ENCODE results near the gene CORO2A. TPM values are rescaled to one million over a fixed set of nuclear protein-coding genes. Genes with fewer than 3 reads are reported as not detected.
"Not testable (repeated sequence)": the region's sequence is repeated elsewhere in the genome, so short reads cannot be mapped to it uniquely, and the experiment has no call there.

CORO2A gene
- total RNA-seq, 4 donors from 2014 or later, result 1.1 to 3.5 (median 2.1) TPM

GRCh38 chr9:98130576-98131228 lies 61.7 kb downstream of the CORO2A start:
- 90 to 91% methylated on average over 11 to 13 of the region's 13 CpGs for WGBS, 2 donors
- Histone ChIP-seq H3K4me3 (replicated peaks in 1 of 3) (no peak overlapping the region), H3K9me3 (no peaks in the 10 kb centered on the region), H3K36me3 (no peaks in the 10 kb centered on the region), H3K4me1 (no peaks in the 10 kb centered on the region), H3K27ac (no peak overlapping the region), H3K27me3 (no peaks in the 10 kb centered on the region)
- no peak for DNase-seq
- no peak for TF ChIP-seq CTCF (IDR thresholded peaks at IDR 0.05)
- intact Hi-C loops (cut with DNase I), result no loop called here

- not testable (repeated sequence) for DNase-seq, H3K9me3 ChIP-seq
- 82 to 96% methylated on average over 4 of the region's 4 CpGs for WGBS, 2 donors
Measured at GRCh38 chr9:98130060-98130459, 62.4 kb downstream of the CORO2A start.

GRCh38 chr9:98129451-98129881 lies 63.0 kb downstream of the CORO2A start:
- intact Hi-C loops (cut with DNase I), result no loop called here
- Histone ChIP-seq H3K36me3 (no peaks in the 10 kb centered on the region), H3K4me3 (replicated peaks in 1 of 3) (no peak overlapping the region), H3K27ac (no peak overlapping the region), H3K4me1 (no peaks in the 10 kb centered on the region), H3K27me3 (no peaks in the 10 kb centered on the region), H3K9me3 (no peaks in the 10 kb centered on the region)
- no peak for DNase-seq
- TF ChIP-seq CTCF (IDR thresholded peaks at IDR 0.05), result no peak
- TF ChIP-seq POLR2A (IDR thresholded peaks at IDR 0.05), result no peak
- 88 to 90% methylated on average over 9 to 10 of the region's 10 CpGs for WGBS, 2 donors

More at GRCh38 chr9:98130060-98130459, 62.4 kb downstream of the CORO2A start:
- H3K4me3 ChIP-seq (replicated peaks in 1 of 3); H3K4me1 ChIP-seq; intact Hi-C loops (cut with DNase I); H3K27me3 ChIP-seq; H3K27ac ChIP-seq; H3K36me3 ChIP-seq: not testable (repeated sequence)

GRCh38 chr9:98128316-98128715 lies 64.1 kb downstream of the CORO2A start:
- WGBS, 2 donors, result 97 to 100% methylated on average over 5 to 9 of the region's 16 CpGs
- no peaks in the 10 kb centered on the region for H3K27me3 ChIP-seq
- no peak for DNase-seq
- no peak overlapping the region for H3K4me3 ChIP-seq (replicated peaks in 1 of 3)
- intact Hi-C loops (cut with DNase I), result no loop called here
- no peak for TF ChIP-seq POLR2A (IDR thresholded peaks at IDR 0.05)
- TF ChIP-seq CTCF (IDR thresholded peaks at IDR 0.05), result no peak
- H3K4me1 ChIP-seq, result no peaks in the 10 kb centered on the region
- H3K27ac ChIP-seq, result no peak overlapping the region
- no peaks in the 10 kb centered on the region for H3K9me3 ChIP-seq
- H3K36me3 ChIP-seq, result no peaks in the 10 kb centered on the region

GRCh38 chr9:98127226-98127625 lies 65.2 kb downstream of the CORO2A start:
- no peak for DNase-seq
- no peaks in the 10 kb centered on the region for H3K9me3 ChIP-seq
- no peak overlapping the region for H3K4me3 ChIP-seq (replicated peaks in 1 of 3)
- no peaks in the 10 kb centered on the region for H3K4me1 ChIP-seq
- intact Hi-C loops (cut with DNase I), result no loop called here
- TF ChIP-seq CTCF (IDR thresholded peaks at IDR 0.05), result no peak
- no peak for TF ChIP-seq POLR2A (IDR thresholded peaks at IDR 0.05)
- no peaks in the 10 kb centered on the region for H3K36me3 ChIP-seq
- H3K27me3 ChIP-seq, result no peaks in the 10 kb centered on the region
- 96% methylated on average over 8 of the region's 8 CpGs for WGBS, 2 donors
- H3K27ac ChIP-seq, result no peak overlapping the region
